GM23248 (cell line): ENCODE data around the gene PRKCA.

Experiments used
- EZH2 ChIP-seq: fragments of 200-600 bp; sonication (generic); IDR thresholded peaks from 2 replicates; pipeline ENCODE4 v1.6.1; 2018; ENCODE audit warnings: antibody characterized with exemption, mild to moderate bottlenecking; ENCODE audit not compliant: insufficient read depth, poor library complexity, severe bottlenecking
- EZH2phosphoT487 ChIP-seq: fragments of 200-600 bp; sonication (generic); IDR thresholded peaks from 2 replicates; pipeline ENCODE4 v1.6.1; 2018; ENCODE audit warnings: antibody characterized with exemption, moderate library complexity, mild to moderate bottlenecking, low read depth; ENCODE audit not compliant: insufficient read depth

GRCh38 chr17:66371561-66371960 lies 69.1 kb downstream of the PRKCA start:
- TF ChIP-seq EZH2 (no peak), EZH2phosphoT487 (no peak)
